Measurements from ENCODE around the gene CDKN2B-AS1. TPM values are rescaled to one million over a fixed set of nuclear protein-coding genes. Genes with fewer than 3 reads are reported as not detected.

Gene CDKN2B-AS1
- total RNA-seq, 1 donor from 2014 or later = 3.5 TPM

DNA sequence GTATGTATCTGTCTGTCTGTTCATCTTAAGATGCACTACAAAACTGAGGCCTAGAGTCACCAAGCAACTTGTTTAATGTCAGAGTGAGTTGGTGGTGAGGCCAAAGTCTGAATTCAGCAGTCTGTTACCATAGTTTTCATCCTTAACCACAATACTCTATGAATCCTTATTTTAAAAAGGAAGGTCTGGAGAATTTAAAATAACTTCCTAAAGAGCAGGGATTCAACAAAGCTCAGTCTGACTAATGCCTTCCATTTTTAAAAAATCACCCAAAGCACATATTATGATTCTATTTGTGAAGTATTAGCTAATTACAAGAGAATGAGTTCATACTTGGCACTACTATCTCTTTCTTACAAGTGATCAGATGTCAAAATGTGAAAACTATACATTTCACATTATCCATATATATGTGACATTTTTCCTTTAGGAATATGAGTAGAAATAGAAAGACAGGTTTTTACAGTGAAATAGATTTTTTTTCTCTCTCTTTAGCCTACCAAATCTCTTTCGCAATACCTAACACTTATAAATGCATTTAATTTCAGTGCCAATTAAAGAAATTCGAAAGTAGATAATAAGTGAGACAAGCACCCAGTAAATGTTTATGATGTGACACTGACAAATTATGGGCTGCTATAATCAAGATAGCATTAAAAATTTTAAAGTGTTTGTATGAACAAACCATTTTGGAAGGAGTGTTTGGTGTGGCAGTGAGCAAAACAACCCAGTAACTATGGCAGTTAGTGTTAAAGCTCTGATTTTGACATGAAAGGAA lies 116.8 kb downstream of the CDKN2B-AS1 start:
- TF ChIP-seq, protein P1, sequence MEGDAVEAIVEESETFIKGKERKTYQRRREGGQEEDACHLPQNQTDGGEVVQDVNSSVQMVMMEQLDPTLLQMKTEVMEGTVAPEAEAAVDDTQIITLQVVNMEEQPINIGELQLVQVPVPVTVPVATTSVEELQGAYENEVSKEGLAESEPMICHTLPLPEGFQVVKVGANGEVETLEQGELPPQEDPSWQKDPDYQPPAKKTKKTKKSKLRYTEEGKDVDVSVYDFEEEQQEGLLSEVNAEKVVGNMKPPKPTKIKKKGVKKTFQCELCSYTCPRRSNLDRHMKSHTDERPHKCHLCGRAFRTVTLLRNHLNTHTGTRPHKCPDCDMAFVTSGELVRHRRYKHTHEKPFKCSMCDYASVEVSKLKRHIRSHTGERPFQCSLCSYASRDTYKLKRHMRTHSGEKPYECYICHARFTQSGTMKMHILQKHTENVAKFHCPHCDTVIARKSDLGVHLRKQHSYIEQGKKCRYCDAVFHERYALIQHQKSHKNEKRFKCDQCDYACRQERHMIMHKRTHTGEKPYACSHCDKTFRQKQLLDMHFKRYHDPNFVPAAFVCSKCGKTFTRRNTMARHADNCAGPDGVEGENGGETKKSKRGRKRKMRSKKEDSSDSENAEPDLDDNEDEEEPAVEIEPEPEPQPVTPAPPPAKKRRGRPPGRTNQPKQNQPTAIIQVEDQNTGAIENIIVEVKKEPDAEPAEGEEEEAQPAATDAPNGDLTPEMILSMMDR (IDR thresholded peaks at IDR 0.05) = no peak

DNA sequence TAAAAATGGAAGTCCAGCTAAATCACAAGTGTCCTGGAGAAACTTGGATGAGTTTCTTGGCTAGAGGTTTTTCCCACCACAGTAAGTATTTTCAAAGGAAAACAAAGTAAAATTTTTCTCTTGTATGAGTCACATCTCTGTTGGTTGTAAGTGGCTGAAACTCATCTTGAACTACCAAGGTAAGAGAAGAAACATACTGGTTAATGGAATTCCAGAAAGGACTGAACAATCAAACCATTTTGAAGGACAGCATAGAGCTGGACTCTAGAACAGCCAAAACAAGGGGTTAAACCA lies 117.3 kb downstream of the CDKN2B-AS1 start:
- H3K36me3 Mint-ChIP-seq (ENCODE audit: low read depth) = peaks cover 2% of the 10 kb centered on the region
- DNase-seq (ENCODE audit: low spot score) = no peak
- no peaks in the 10 kb centered on the region for H3K27me3 Mint-ChIP-seq (ENCODE audit: low read depth)
- H3K4me1 Mint-ChIP-seq (ENCODE audit: low read depth) = peaks cover 90% of the 10 kb centered on the region
- TF ChIP-seq, protein P1 (IDR thresholded peaks at IDR 0.05) = no peak
- H3K4me3 Mint-ChIP-seq (ENCODE audit: unreplicated experiment) = no peak overlapping the region
- H3K9me3 Mint-ChIP-seq (ENCODE audit: low read depth) = peaks cover 9% of the 10 kb centered on the region
- peak overlapping the region; percentile 90 for H3K27ac Mint-ChIP-seq (ENCODE audit: unreplicated experiment)

More for the DNA sequence above, 116.8 kb downstream of the CDKN2B-AS1 start:
- Mint-ChIP-seq H3K4me3 (ENCODE audit: unreplicated experiment) (no peak overlapping the region), H3K9me3 (ENCODE audit: low read depth) (peaks cover 9% of the 10 kb centered on the region), H3K36me3 (ENCODE audit: low read depth) (peaks cover 2% of the 10 kb centered on the region), H3K4me1 (ENCODE audit: low read depth) (peaks cover 90% of the 10 kb centered on the region), H3K27ac (ENCODE audit: unreplicated experiment) (peak overlapping the region; percentile 90), H3K27me3 (ENCODE audit: low read depth) (no peaks in the 10 kb centered on the region)
- DNase-seq (ENCODE audit: low spot score) = no peak

DNA sequence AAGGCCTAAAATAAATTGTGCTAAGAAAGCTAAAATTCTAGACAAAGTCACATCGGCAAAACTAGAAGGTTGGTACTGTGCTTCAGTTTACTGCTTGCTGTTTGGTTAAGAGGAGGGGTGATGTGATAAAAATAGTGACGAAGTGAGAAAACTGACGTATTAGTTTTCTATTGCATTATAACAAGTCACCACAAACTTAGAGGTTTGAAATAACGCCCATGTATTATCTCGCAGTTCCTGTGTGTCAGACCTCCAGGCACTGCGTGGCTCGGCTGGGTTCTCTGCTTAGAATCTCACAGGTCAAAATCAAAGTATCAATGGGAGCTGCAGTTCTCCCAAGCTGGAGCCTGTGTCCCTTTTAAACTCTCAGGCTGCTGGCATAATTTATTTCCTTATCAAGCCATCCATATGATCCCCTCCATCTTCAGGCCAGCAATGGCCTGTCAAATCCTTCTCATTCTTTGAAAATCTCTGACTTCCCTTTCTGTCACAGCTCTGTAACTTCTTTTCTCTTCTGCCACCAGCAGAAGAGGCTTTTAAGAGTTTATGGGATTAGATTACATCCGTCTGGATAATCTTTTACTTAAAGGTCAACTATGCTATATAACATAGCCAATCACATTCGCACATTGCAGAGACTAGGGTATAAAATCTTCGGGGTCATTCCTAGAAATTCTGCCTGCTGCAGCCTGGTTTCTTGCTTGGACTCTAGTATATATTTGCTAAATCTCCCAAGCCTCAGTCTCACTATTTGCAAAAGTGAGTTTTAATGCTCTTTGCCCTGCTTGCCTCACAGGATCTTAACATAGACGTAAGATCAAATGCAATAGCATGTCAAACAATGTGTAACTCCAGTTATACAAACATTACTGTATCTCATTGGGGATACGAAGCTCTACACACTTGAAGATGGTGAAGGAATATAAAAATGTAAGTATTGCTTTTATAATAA lies 118.6 kb downstream of the CDKN2B-AS1 start:
- peaks cover 7% of the 10 kb centered on the region for H3K9me3 Mint-ChIP-seq (ENCODE audit: low read depth)
- H3K27ac Mint-ChIP-seq (ENCODE audit: unreplicated experiment) = peak overlapping the region; percentile 43
- H3K27me3 Mint-ChIP-seq (ENCODE audit: low read depth) = no peaks in the 10 kb centered on the region
- TF ChIP-seq, protein P1 (IDR thresholded peaks at IDR 0.05) = no peak
- H3K36me3 Mint-ChIP-seq (ENCODE audit: low read depth) = peaks cover 2% of the 10 kb centered on the region
- H3K4me1 Mint-ChIP-seq (ENCODE audit: low read depth) = peaks cover 88% of the 10 kb centered on the region
- no peak overlapping the region for H3K4me3 Mint-ChIP-seq (ENCODE audit: unreplicated experiment)
- DNase-seq (ENCODE audit: low spot score) = no peak

DNA sequence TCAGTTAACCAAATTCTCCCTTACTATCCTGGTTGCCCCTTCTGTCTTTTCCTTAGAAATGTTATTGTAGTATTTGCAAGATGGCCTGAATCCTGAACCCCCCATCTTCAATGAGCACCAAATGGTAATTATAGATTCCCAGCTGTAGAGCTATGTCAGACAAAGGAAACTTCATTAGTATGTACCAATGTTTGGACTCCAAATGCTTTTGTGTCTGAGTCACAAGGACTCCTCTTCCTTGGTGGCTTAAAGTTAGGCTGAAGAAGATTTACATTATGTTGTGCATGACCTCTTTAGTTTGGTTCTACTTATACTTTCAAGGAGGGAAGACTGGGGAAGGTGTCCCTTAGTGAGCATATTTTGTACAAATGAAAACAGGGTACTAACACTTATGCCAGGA lies 120.4 kb downstream of the CDKN2B-AS1 start:
- no peaks in the 10 kb centered on the region for H3K27me3 Mint-ChIP-seq (ENCODE audit: low read depth)
- H3K27ac Mint-ChIP-seq (ENCODE audit: unreplicated experiment) = peak overlapping the region; percentile 79
- peaks cover 6% of the 10 kb centered on the region for H3K9me3 Mint-ChIP-seq (ENCODE audit: low read depth)
- no peak for DNase-seq (ENCODE audit: low spot score)
- peaks cover 2% of the 10 kb centered on the region for H3K36me3 Mint-ChIP-seq (ENCODE audit: low read depth)
- TF ChIP-seq, protein P1 (IDR thresholded peaks at IDR 0.05) = no peak
- H3K4me3 Mint-ChIP-seq (ENCODE audit: unreplicated experiment) = no peak overlapping the region
- H3K4me1 Mint-ChIP-seq (ENCODE audit: low read depth) = peaks cover 90% of the 10 kb centered on the region

DNA sequence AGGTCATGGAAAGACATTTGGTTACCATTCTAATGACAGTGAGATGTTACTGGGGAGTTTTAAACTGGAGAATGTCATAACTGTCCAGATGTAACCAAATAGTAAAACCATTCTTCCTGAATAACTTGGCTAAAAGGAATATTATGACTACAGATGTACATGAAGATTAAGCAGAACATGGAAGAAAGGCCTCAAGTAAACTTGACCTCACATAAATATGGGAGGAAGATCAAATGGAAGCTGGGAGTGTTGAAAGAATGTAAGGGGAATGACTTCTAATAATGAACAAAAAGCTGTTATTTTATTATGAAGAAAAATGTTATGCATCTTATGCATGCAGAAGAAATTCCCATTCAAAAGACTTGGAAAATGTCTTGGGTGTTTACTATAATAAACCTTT lies 122.2 kb downstream of the CDKN2B-AS1 start:
- H3K27ac Mint-ChIP-seq (ENCODE audit: unreplicated experiment) = peak overlapping the region; percentile 70
- peaks cover 2% of the 10 kb centered on the region for H3K36me3 Mint-ChIP-seq (ENCODE audit: low read depth)
- H3K4me3 Mint-ChIP-seq (ENCODE audit: unreplicated experiment) = no peak overlapping the region
- TF ChIP-seq, protein P1 (IDR thresholded peaks at IDR 0.05) = no peak
- peaks cover 73% of the 10 kb centered on the region for H3K4me1 Mint-ChIP-seq (ENCODE audit: low read depth)
- DNase-seq (ENCODE audit: low spot score) = no peak
- peaks cover 8% of the 10 kb centered on the region for H3K9me3 Mint-ChIP-seq (ENCODE audit: low read depth)
- H3K27me3 Mint-ChIP-seq (ENCODE audit: low read depth) = no peaks in the 10 kb centered on the region

Data from chondrocyte (in vitro differentiated cells).